ENCODE data around the gene ATAD3B.

The ATAD3B gene

DNA sequence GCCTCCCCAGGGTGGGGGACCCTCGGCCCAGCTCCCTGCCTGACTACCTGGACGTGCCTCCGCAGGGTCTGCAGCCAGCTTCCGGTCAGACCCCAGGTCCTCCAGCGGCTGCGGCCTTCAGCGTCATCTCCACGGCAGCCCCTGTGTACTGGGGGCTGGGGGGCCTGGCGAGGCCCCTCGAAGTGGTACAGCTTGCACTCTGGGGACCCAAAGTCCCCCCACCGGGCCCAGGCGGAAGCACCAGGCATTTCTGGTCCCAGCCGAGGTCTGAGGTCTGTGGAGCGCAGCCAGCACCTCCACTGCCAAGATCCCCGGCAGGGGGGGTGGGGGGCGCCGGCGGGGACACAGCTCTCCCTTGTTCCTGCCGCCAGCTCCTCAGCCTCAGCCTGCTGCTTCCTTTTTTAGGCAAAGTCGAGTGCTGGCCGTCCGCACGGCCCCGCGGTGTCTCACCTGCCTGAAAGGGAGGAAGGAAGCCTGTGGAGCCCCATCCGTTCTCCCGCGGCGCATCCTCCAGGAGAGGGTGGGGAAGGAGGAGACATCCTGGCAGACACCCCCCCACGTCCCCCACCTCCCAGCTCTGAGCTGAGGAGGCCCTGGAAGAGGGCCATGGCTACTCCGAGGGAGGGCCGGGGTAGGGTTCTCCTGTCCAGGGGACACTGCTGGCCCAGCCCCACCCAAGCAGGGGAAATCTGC is 37.3 kb upstream of the ATAD3B start:
- peak in 1 of 2 donors; percentile 36 for DNase-seq (ENCODE audit: low read depth in 2 of 2)
- no peak for TF ChIP-seq CTCF (IDR thresholded peaks at IDR 0.05; ENCODE audit: low read depth, low read length)
- H3K4me3 ChIP-seq (replicated peaks in 1 of 2; ENCODE audit: low read depth in 2 of 2, low read length in 2 of 2) = no peak overlapping the region

GRCh38 chr1:1434824-1435105 is 36.8 kb upstream of the ATAD3B start:
- no peak for TF ChIP-seq CTCF (IDR thresholded peaks at IDR 0.05; ENCODE audit: low read depth, low read length)
- H3K4me3 ChIP-seq (replicated peaks in 1 of 2; ENCODE audit: low read depth in 2 of 2, low read length in 2 of 2) = no peak overlapping the region
- DNase-seq (ENCODE audit: low read depth in 2 of 2) = no peak

- TF ChIP-seq CTCF (IDR thresholded peaks at IDR 0.05; ENCODE audit: low read depth, low read length) = no peak
- H3K4me3 ChIP-seq (replicated peaks in 1 of 2; ENCODE audit: low read depth in 2 of 2, low read length in 2 of 2) = peak within 1 kb of the TSS; percentile 49 to 55
- DNase-seq (ENCODE audit: low read depth in 2 of 2) = peak; percentile 55 to 70
Observed at GRCh38 chr1:1435106-1435903, 36.3 kb upstream of the ATAD3B start, which contains the start of gene VWA1. Gene VWA1, plus strand, starts transcription at chr1:1435690. Its CDS starts 59 bp downstream, at chr1:1435749.

DNA sequence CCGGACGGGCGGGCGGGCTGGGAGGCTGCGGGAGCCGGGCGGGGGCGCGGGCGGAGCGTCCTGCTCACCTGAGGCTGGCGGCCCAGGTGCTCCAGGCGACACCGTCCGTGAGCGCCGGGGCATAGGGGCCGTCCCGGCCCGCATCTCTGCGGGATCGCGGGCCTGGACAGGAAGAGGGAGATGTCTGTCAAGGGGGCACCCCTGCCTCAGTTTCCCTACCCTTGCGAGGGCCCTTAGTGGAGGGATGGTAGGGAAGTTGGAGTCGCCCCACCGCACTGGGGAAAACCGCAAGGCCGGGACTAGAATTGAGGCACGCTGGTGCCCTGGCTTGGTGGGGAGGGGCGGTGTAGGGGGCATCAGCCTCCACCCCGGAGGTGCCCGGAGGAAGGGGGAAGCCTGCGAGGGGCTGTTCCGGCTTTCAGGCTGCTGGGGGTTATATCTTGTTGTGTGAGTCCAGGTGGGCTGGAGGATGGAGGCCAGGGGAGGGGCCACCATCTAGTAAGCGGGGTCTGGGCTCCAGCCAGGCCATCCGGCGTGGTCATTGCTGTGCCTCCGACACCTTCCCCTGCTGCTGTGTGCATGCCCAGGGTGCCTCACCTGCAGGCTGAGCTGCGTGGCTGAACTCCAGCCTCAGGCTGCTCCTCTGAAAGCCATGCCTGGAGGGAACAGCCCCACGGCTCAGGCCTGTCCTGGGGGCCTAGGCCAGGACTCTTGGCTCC is 35.5 kb upstream of the ATAD3B start:
- no peak for DNase-seq (ENCODE audit: low read depth in 2 of 2)
- no peak for TF ChIP-seq CTCF (IDR thresholded peaks at IDR 0.05; ENCODE audit: low read depth, low read length)
- H3K4me3 ChIP-seq (replicated peaks in 1 of 2; ENCODE audit: low read depth in 2 of 2, low read length in 2 of 2) = peak overlapping the region; percentile 49 to 55

DNA sequence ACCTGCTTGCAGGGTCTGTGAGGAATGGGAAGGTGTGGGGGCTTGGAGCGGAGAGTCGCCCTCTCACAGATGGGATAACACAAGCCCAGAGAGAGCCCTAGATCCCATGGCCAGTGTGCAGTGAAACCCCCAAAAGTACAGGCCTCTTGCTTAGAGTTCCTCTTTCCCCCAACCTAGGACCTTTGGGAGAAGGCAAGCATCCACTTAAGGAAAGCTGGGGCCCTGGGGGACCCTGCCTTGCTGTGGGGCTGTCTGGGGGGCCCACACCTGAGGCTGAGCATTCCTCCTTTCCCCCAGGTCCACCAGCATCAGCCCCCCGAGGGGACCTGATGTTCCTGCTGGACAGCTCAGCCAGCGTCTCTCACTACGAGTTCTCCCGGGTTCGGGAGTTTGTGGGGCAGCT is 34.9 kb upstream of the ATAD3B start:
- H3K4me3 ChIP-seq (replicated peaks in 1 of 2; ENCODE audit: low read depth in 2 of 2, low read length in 2 of 2) = peak overlapping the region in 1 of 2 donors; percentile 55
- no peak for DNase-seq (ENCODE audit: low read depth in 2 of 2)
- no peak for TF ChIP-seq CTCF (IDR thresholded peaks at IDR 0.05; ENCODE audit: low read depth, low read length)

GRCh38 chr1:1437033-1437903 is 34.3 kb upstream of the ATAD3B start:
- DNase-seq (ENCODE audit: low read depth in 2 of 2) = no peak
- TF ChIP-seq CTCF (IDR thresholded peaks at IDR 0.05; ENCODE audit: low read depth, low read length) = no peak
- no peak overlapping the region for H3K4me3 ChIP-seq (replicated peaks in 1 of 2; ENCODE audit: low read depth in 2 of 2, low read length in 2 of 2)
